ENCODE results near the gene OTC.

OTC gene

DNA sequence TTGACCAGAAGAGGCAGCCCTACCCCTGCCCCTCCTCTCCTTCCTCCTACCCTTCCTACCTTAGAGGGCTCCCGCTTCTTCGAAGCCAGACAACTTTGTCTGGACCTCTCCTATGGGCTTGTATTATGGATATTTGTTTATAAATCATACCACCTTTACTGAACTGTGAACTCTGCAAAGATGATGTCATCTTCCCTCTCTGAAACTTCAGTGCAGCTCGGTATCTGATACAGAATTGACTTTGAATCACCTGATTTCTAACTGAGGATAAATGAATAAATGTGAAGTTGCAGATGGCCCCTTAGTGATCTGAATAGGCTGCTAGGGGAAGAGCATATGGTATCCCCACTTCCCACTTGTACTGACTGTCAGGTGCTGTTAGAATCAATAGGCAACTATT, 1.1 kb upstream of the OTC start:
- Histone ChIP-seq H3K4me3 (no peak overlapping the region), H3K27ac (no peak overlapping the region)

DNA sequence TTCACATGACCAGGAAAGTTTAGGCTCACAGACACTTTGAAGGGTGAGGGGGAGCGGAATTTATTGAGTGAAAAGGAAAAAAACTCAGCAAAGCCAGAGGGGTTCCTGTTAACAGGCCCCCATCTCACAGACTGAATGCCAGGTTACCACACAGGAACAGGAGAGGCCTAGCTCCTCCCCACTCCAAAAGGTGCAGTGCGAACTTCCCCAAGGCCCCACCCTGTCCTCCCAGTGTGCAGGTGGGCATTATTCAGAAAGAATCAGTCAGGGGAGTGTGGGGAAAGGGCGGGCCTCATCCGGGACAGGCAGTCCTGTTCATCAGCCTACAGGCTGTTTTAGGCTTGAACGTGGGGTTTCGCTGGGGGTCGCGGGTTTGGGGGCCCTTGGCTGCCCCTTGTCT, 4.0 kb downstream of the OTC start:
- Histone ChIP-seq H3K27ac (no peak overlapping the region), H3K4me3 (no peak overlapping the region)

DNA sequence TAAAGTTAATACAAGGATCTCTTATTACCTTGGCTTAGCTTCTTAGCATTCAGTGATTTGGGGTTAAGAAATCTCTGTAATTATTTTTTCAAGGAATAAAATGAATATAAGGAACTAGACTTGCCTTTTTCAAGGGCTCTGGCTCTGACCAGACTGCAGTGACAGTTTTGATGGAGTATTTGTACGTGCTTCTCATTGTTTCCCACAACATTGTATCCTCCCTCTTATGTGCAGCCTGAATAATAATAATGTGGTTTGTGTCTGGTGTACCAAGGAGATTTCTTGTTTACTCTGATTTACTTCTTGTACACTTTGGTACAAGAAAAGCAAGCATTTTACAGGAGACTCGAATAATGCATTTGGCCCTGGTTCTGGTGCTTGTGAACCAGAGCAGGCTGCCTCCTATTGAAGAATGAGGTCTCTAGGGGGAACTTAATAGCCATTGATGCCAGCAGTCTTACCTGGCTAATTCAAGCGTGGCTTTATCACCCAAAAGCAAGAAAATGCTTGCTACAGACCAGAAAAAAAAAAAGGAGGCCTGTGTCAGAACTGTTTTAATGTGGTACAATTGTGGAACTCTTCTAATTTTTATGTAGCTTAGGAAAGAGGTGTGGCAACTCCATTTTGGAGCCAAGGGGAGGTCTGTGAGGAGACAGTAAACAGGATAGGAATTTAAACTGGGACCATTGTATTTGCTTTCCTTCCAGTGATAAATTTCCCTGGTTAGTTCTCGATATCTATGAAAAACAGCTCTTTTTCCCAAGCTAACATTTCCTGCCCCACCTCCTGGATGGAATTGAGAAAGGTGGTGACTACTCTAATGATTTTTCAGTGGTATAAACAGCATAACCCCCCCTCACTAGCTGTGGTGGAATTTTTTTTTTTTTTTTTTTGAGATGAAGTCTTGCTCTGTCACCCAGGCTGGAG, 5.6 kb downstream of the OTC start:
- Histone ChIP-seq H3K4me3 (no peak overlapping the region), H3K27ac (peak overlapping the region in 2 of 21 experiments; percentile 14 to 33)

DNA sequence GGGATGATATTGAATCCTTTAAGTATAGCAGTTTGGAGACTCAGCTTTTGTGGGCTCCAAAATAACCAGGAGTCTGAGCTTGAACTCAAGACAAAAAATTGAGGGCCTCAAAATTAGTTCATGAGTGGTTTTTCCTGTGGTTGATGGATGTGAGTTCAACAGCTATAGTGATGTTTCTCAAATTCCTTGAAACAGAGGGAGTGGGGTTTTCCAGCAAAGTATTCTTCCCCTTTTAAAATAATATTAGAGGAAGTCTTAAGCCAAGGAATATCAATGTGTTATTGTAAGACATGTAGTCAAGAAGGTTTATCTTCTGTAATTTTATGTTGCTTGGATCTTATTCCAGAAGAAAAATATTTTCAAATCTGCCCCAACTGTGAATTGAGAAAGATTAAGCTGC, 10.6 kb downstream of the OTC start:
- no peak overlapping the region for H3K4me3 ChIP-seq
- no peak overlapping the region for H3K27ac ChIP-seq

DNA sequence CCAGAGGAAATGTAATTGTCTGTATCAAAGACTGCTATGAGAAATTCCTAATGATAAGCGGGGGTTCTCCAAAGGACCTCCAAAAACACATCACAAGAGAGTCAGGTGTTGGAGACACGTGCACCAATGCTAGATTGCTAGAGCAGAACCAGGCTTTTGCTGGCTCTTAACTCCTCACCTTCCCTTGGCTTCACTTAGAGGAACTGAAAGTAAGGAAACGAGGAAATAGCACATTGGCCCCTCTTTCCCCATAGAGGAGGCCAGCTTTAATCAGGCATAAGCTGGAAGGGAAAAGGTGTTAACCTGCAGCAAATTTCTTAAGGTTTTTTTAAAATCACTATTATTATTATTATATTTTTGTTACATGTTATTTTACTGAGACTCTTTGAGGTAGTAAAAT, 13.6 kb downstream of the OTC start:
- Histone ChIP-seq H3K4me3 (no peak overlapping the region), H3K27ac (no peak overlapping the region)

DNA sequence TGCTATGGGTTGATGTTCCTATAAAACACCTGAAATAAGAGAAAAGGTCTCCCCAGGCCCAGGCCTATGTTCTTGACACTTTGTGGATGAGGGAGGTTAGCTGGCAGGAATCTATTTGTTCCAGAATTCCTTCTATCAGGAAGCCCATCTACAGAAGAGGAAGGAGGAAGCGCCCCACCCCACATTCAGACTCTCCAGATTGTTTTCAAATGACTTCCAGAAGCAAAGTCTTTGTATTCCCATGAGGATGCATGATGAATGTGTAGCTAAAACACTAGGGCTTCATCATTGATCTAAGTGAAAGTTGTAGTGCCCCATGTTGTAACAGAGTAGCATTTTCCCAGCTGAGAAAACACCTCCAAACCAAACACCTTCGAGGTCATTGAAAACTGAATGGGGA, 16.4 kb downstream of the OTC start:
- H3K27ac ChIP-seq: no peak overlapping the region
- no peak overlapping the region for H3K4me3 ChIP-seq

DNA sequence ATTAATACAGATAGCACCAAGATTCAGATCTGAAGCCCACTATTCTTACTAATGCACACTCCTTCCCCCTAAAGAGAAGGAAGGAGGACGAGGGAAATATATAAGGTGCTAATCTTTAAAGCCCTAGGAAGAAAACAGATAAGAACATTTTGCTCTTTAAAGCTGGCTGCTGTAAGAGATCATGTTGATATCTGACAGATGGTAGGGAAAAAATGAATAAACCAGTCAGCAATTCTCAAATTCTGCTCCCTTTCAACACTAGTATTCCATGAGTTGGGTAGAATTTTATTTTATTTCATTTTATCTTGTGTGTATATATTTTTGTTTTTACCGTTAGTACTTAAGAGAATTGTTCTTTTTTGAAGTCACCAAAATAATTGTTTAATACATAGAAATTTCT, 19.2 kb downstream of the OTC start:
- Histone ChIP-seq H3K4me3 (no peak overlapping the region), H3K27ac (no peak overlapping the region)

DNA sequence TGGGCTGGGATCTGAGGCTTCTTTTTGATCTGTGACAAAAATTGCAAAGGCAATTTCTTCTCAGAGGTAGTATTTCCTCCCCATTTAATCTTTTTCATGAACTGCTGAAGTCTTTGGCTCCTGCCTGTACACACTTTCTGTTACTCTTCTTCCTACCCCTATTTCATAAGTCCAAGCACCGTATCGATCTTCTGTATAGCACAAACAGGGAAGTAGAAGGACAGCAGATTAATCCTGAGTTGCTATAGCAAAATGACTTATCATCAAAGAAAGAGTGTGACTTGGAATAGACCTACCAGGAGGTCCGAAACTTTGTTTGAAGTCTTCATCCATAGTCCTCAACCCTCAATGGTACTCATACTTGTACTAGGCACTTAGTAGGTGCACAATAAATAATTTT, 22.0 kb downstream of the OTC start:
- H3K4me3 ChIP-seq: no peak overlapping the region
- no peak overlapping the region for H3K27ac ChIP-seq

DNA sequence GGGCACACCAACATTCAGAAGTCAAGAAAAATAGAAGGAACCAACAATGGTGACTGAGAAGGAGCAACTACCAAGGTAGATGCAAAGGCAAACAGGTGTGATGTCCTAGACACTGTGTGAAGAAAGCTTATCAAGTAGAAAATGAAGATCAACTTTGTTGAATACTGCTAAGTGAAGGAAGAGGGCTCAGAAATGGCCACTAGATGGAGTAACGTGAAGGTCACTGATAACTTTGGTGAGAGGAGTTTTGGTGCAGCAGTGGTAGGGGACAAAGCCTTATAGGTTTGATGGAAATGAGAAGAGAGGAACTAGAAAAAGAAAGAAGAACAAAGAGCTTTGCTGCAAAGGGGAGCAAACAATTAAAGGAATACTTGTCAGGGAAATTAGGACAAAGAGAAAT, 23.5 kb downstream of the OTC start:
- H3K4me3 ChIP-seq: no peak overlapping the region
- H3K27ac ChIP-seq: no peak overlapping the region

DNA sequence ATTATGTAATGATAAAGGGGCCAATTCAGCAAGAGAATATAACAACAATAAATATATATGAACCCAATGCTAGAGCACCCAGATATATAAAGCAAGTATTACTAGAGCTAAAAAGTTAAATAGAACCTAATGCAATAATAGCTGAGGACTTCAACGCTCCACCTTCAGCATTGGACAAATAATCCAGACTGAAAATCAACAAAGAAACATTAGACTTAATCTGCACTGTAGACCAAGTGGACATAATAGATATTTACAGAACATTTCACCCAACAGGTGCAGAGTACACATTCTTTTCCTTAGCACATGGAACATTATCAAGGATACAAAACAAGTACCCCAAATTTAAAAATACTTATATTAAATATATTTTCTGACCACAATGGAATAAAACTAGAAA, 24.3 kb downstream of the OTC start:
- no peak overlapping the region for H3K27ac ChIP-seq
- H3K4me3 ChIP-seq: no peak overlapping the region

DNA sequence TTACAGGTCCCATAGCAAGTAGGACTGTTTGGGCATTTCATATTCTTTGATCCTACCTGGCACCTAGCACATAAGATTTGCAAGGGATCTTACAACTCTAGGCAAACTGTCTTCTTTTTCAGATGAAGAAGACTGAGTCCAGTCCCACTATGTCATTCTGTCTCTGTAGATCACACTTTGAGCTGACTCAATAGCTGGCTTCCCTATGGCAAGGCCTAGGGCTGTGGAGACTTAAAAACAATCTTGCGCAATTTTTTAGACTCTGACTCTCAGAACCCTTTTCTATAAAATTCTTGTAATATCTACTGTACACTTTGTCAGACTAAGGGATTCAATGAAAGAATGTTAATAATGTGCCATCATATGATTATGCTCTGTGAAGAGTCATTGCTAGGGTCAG, 26.7 kb downstream of the OTC start:
- no peak overlapping the region for H3K4me3 ChIP-seq
- H3K27ac ChIP-seq: no peak overlapping the region

DNA sequence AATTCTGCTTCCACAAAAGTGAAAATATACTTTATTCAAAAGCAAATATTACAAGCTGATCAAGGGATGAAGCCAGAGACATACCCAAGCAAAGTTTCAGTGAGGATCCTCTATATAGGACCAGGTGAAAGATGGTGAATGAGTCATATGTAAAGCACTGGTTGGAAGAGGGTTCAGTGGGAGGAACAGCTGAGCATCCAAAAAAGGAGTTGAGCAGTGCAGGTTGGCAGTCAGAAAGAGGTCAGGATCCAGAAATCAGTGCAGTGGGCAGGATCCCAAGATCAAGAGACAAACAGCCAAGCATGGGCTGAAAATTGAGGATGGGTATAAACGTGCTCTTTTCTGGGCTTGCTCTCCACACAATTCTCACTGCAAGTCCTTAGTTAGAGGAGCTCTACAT, 30.3 kb downstream of the OTC start:
- Histone ChIP-seq H3K27ac (no peak overlapping the region), H3K4me3 (no peak overlapping the region)

DNA sequence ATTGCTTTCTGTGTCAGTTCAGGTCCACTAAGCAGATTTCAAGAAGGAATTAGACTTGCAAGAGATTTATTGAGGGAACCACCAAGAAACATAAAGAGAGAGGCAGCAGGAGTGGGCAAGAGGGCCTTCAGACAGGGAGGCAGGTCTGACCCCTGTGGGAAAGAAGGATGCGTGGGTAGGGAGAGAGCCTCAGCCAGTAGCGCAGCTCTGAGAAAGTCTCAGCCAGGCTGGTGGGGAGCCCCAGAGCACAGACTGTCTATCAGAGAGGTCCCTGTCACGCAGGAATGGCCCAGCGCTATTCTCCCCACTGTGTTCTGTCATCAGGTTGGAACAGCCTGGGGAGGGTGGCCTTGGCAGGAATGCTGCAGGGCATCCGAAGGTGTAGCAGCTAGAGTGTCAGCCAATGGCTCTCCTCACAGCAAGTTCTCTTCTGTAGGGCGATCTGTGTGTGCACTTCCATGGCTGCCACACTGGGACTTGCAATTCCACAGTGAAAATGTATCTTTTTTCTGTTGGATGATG, 48.0 kb downstream of the OTC start:
- Histone ChIP-seq H3K4me3 (no peak overlapping the region), H3K27ac (no peak overlapping the region)

DNA sequence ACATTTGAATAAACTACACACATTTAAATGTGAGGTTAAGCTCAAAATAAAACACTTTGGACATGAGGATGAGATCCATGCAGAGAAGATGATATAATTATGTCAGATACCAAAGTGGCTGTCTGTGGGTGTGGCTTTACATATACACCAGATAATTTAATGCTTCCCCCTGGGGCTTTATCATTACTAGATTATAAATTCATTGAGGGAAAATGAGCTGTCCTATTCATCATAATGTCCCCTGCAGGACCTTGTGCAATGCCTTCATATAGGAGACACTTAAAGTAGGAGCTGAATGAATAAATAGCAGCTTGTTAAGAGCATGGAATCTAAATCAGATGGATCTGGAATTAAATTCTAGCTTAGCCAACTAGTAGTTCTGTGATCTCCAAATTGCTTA, 49.7 kb downstream of the OTC start:
- Histone ChIP-seq H3K4me3 (no peak overlapping the region), H3K27ac (no peak overlapping the region)

DNA sequence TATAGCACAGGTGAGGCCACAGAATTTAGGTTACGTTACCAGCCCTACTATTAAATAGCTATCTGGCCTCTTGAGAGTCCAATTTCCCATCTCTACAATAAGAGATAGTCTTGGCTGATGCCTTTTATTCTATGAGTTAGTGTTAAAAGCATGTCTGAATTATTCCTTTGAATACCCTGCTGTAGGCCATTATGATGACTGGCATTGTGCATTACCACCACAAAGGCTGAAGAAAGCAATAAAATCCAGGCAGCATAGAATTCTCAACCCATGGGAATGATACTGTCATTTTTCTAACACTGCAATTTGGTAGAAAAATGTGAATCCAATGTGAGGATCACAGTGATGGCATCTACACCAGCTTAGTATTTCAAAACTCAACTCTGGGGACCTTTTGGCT, 51.4 kb downstream of the OTC start:
- no peak overlapping the region for H3K27ac ChIP-seq
- H3K4me3 ChIP-seq: no peak overlapping the region

DNA sequence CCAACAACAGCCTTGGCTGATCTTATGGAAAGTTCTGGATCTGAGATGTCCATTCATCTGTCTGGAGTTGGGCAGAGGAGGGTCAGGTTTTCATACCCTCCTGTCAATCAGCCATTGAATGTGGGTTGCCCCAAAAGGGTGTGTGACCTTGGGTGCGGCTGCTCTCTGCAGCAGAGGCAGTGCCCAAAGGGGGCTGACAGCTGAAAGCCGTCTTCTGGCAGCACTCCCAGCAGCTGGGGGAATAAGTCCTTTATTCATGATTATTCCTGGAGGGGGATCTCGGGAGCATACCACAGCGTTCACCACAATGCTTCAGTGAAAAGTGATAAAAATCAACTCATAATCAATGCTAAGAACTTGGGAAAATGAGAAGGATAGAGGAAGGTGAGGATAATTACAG, 54.7 kb downstream of the OTC start:
- Histone ChIP-seq H3K27ac (no peak overlapping the region), H3K4me3 (no peak overlapping the region)

DNA sequence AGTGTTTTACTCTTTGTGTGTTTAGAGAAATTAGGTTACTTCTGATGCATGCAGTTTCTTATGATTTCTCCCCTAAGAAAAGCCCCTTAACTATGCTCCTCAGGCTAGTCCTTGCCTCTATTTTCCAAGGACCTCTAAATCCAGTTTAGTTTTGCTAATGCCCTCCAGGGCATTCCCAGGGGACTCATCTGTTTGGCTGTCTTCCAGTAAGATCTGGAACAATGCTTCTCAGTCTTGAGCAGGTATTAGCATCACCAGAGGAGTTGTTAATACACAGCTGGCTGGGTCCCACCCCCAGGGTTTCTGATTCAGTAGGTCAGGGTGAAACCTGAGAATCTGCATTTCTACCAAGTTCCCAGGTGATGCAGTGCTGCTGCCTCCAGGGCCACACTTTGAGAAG, 56.9 kb downstream of the OTC start:
- no peak overlapping the region for H3K27ac ChIP-seq

DNA sequence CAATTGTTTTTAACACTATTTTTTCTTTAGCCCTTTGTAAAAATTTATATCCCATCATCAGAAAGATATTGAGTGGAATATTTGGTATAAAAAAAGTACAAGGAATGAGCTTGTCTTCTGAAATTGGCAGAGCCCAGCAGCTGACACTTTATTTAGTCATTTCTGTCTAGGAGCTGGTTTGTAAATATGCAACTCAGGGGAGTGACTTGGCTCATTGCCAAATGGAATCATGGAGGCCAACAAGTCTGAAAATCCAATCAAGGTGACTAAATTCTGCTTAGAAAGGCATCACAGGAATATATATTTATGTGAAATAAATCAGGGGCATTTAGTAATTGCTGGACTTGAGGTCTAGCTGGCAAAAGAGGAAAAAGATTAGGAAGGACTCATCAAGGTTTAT, 74.4 kb downstream of the OTC start:
- Histone ChIP-seq H3K4me3 (no peak overlapping the region), H3K27ac (no peak overlapping the region)

More for the DNA sequence above, 56.9 kb downstream of the OTC start:
- H3K4me3 ChIP-seq: no peak overlapping the region

DNA sequence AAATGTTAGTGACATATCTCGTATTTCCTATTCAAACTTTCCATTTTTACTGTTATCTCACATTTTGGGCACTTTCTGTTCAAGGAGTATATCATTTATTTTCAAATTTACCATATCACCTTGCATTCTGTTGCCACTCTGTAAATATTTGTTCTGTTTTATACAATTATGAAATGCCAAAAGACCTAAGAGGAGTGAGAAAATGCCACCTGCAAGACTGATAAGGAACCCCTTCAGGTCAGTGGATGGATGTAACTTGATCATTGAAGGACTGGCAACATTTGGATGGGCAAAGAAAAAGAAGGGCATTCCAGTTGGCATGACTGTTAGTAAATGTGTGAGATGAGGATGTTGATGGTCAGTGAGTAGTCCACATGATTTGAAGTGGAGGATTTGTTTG, 79.1 kb downstream of the OTC start:
- Histone ChIP-seq H3K4me3 (no peak overlapping the region), H3K27ac (no peak overlapping the region)

DNA sequence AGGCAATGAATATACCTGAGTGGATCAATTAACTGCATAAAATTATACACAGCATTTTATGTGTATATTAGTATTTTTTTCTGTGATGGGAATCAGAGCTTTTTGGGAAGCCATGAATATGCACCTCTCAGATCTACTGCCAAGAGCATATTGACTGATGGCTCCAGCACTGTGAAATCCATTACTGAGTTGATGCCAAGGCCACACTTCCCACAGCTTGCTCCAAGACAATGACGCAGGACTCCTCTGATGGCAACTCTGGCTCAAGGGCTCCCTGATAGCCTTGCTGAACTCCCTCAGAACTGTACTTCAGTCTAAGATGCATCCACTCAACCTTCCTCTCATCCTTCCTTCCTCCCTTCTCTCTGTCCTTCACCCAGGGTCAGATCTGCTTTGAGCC, 82.7 kb downstream of the OTC start:
- H3K4me3 ChIP-seq: no peak overlapping the region
- no peak overlapping the region for H3K27ac ChIP-seq

DNA sequence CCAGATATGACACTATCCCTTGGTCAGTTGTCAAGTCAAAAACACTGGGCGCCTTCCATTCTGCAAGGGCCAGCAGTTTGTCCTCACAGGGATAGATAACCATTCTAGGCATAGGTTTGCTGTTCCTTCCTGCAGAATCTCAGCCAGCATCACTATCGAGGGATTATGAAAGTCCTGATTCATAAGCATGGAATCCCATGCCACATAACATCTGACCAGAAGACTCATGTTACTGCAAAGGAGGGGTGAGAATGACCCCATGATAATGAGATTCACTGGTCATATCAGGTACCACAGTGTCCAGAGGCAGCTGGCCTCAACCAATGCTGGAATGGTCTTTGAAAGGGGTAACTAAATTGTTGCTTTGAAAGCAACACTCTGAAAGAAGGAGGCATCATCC, 84.7 kb downstream of the OTC start:
- Histone ChIP-seq H3K4me3 (no peak overlapping the region), H3K27ac (no peak overlapping the region)

DNA sequence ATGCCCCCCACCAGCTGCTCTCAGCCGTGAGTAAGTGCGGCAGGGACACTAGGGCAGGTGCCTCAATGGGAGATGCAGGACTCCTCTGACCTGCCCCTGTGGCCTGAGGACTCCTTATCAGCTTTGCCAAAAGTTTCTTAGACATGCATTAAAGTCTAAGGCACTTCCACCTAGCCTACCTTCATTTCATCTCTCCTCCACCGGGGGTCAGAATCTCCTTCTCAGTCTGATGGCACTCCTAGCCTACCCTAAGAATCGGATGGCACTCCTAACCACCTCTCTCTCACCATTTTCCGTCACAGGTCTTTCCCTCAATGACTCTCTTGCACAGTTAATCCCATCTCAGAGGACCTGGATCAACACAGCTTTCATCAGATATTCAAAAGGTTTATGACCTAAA, 85.9 kb downstream of the OTC start:
- no peak overlapping the region for H3K27ac ChIP-seq
- H3K4me3 ChIP-seq: no peak overlapping the region
